ENCODE data around the gene HOXC10.

- no peak for TF ChIP-seq POLR2A (IDR thresholded peaks at IDR 0.05)
- TF ChIP-seq CTCF (IDR thresholded peaks at IDR 0.05) = no peak
- no peak for TF ChIP-seq EP300 (IDR thresholded peaks at IDR 0.05)
Measured at GRCh38 chr12:53953831-53954693, 30.9 kb upstream of the HOXC10 start.
